Measurements from ENCODE around the gene TPST1. TPM values are rescaled to one million over a fixed set of nuclear protein-coding genes. Genes with fewer than 3 reads are reported as not detected.
A peak's percentile ranks its signal among the peaks of the same experiment; 100 is the strongest.

Gene TPST1
- polyA plus RNA-seq, 1 donor, result 10.8 TPM

- Histone ChIP-seq H3K9me3 (ENCODE audit: control insufficient read depth, low read depth, low read length) (peaks cover 8% of the 10 kb centered on the region), H3K27ac (ENCODE audit: low read length) (no peak overlapping the region), H3K4me1 (ENCODE audit: control insufficient read depth, insufficient read depth, low read length) (peaks cover 13% of the 10 kb centered on the region), H3K4me3 (ENCODE audit: low read length) (no peak overlapping the region), H3K27me3 (ENCODE audit: control insufficient read depth, insufficient read depth, low read length) (no peaks in the 10 kb centered on the region), H3K36me3 (ENCODE audit: control insufficient read depth, insufficient read depth, low read length) (no peaks in the 10 kb centered on the region)
- DNase-seq, result no peak
- 40% methylated on average over 1 of the region's 5 CpGs for WGBS (ENCODE audit: insufficient coverage, low lambda C conversion rate)
Measured at GRCh38 chr7:66233638-66234037, 28.5 kb downstream of the TPST1 start.

- DNase-seq, result no peak
- peaks cover 20% of the 10 kb centered on the region for H3K4me1 ChIP-seq (ENCODE audit: control insufficient read depth, insufficient read depth, low read length)
- WGBS (ENCODE audit: insufficient coverage, low lambda C conversion rate), result no CpG with 5 or more reads among the region's 2 CpGs
- no peaks in the 10 kb centered on the region for H3K9me3 ChIP-seq (ENCODE audit: control insufficient read depth, low read depth, low read length)
- H3K4me3 ChIP-seq (ENCODE audit: low read length), result no peak overlapping the region
- H3K36me3 ChIP-seq (ENCODE audit: control insufficient read depth, insufficient read depth, low read length), result peaks cover 3% of the 10 kb centered on the region
- H3K27ac ChIP-seq (ENCODE audit: low read length), result no peak overlapping the region
- H3K27me3 ChIP-seq (ENCODE audit: control insufficient read depth, insufficient read depth, low read length), result no peaks in the 10 kb centered on the region
Measured at GRCh38 chr7:66236713-66237303, 31.7 kb downstream of the TPST1 start.

DNA sequence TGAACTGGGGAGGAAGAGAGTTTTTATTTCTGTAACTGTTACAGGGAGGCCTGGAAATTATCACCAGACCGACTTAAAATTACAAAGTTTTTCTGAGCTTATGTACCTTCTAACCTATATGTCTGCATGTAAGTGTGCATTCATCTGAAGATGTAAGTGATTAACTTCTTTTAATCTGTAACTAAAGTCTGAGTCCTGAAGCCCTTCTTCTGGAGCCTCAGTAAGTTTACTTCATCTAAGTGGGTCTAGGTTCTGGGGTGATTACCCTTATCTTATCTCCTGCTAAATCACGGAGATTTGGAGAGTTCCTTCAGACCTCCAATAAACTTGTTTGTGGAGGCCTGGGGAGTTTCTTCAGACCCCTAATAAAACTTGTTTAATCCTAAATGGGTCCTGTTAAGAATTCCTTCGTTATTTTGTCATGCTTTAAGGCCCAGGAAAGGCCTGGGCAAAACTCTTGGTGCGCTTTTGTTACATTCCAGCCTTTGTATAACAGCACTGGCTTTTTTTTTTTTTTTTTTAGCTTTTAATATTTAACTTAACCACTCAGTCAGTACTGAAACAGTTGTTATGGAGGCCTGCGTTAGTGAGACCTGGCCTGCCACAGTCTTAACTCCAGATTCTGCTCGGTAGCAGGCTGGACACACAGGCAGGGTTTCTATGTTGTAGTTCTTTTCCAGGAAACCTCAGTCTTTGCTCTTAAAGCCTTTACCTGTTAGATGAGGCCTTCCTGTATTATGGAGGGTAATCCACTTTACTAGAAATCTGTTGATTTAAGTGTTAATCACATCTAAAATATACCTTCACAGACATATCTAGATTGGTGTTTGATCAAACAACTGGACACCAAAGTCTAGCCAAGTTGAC, 33.0 kb downstream of the TPST1 start:
- DNase-seq, result peak in 1 of 2 donors; percentile 38
- peaks cover 3% of the 10 kb centered on the region for H3K36me3 ChIP-seq (ENCODE audit: control insufficient read depth, insufficient read depth, low read length)
- no peak overlapping the region for H3K4me3 ChIP-seq (ENCODE audit: low read length)
- H3K27me3 ChIP-seq (ENCODE audit: control insufficient read depth, insufficient read depth, low read length), result no peaks in the 10 kb centered on the region
- WGBS (ENCODE audit: insufficient coverage, low lambda C conversion rate), result 33% methylated on average over 1 of the region's 6 CpGs
- peak overlapping the region; percentile 65 for H3K27ac ChIP-seq (ENCODE audit: low read length)
- no peaks in the 10 kb centered on the region for H3K9me3 ChIP-seq (ENCODE audit: control insufficient read depth, low read depth, low read length)
- H3K4me1 ChIP-seq (ENCODE audit: control insufficient read depth, insufficient read depth, low read length), result peaks cover 20% of the 10 kb centered on the region

DNA sequence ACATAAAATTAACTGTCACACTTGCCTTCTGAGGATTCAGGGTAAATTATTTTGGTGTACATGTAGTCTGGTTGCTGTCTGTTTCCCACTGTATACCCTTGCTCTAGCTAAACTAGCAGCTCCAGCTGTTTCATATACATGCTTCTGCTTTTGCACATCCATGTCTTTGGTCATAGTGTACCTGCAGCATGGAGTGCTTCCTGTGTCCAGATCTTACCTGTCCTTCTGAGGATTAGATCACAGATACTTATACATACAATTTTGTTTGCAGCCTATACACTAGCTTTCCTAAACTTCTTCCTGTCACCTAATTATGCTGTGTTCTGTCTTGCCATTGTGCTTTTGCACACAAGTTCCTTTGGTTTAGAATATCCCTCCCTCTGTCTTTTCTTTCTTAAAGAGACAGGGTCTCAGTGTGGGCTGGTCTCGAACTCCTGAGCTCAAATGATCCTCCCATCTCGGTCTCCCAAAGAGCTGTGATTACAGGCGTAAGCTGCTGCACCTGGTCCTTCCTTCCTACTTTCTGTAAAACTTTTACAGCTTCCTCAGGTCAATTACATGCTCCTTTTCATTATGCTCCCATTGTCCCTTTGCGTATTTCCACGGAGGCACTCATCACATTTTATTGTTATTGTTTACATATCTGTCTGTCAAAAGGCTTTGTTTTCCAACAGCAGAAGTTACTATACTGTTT, 33.8 kb downstream of the TPST1 start:
- no peaks in the 10 kb centered on the region for H3K9me3 ChIP-seq (ENCODE audit: control insufficient read depth, low read depth, low read length)
- H3K27ac ChIP-seq (ENCODE audit: low read length), result peak overlapping the region; percentile 65
- H3K4me3 ChIP-seq (ENCODE audit: low read length), result no peak overlapping the region
- peaks cover 3% of the 10 kb centered on the region for H3K36me3 ChIP-seq (ENCODE audit: control insufficient read depth, insufficient read depth, low read length)
- H3K4me1 ChIP-seq (ENCODE audit: control insufficient read depth, insufficient read depth, low read length), result peaks cover 20% of the 10 kb centered on the region
- DNase-seq, result no peak
- 43% methylated on average over 4 of the region's 5 CpGs for WGBS (ENCODE audit: insufficient coverage, low lambda C conversion rate)
- no peaks in the 10 kb centered on the region for H3K27me3 ChIP-seq (ENCODE audit: control insufficient read depth, insufficient read depth, low read length)

GRCh38 chr7:66239467-66239856, 34.3 kb downstream of the TPST1 start:
- Histone ChIP-seq H3K27ac (ENCODE audit: low read length) (no peak overlapping the region), H3K4me1 (ENCODE audit: control insufficient read depth, insufficient read depth, low read length) (peaks cover 20% of the 10 kb centered on the region), H3K4me3 (ENCODE audit: low read length) (no peak overlapping the region), H3K9me3 (ENCODE audit: control insufficient read depth, low read depth, low read length) (no peaks in the 10 kb centered on the region), H3K27me3 (ENCODE audit: control insufficient read depth, insufficient read depth, low read length) (no peaks in the 10 kb centered on the region), H3K36me3 (ENCODE audit: control insufficient read depth, insufficient read depth, low read length) (peaks cover 3% of the 10 kb centered on the region)
- no peak for DNase-seq
- WGBS (ENCODE audit: insufficient coverage, low lambda C conversion rate), result no CpG with 5 or more reads among the region's 1 CpG

DNA sequence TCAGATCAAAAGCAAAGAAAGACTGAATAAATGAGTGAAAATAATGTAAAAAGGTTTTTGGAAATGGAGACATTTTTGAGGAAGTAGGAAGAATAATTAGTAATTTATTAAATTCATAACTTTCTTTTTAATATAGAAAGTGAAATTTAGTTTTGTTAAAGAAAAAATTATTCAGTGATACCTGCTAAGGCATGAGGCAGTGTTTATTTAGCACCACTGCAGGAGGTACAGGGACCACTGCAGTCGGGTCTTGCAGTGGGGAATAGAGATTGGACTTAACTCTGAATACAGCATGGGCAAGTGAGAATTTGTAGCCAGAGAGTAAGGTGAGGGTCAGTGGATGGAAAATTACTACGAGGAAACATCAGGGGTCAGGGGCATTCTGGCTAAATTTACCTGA, 39.9 kb downstream of the TPST1 start:
- no peak for DNase-seq
- no peaks in the 10 kb centered on the region for H3K9me3 ChIP-seq (ENCODE audit: control insufficient read depth, low read depth, low read length)
- H3K36me3 ChIP-seq (ENCODE audit: control insufficient read depth, insufficient read depth, low read length), result peaks cover 4% of the 10 kb centered on the region
- H3K4me3 ChIP-seq (ENCODE audit: low read length), result no peak overlapping the region
- no CpG with 5 or more reads among the region's 2 CpGs for WGBS (ENCODE audit: insufficient coverage, low lambda C conversion rate)
- no peaks in the 10 kb centered on the region for H3K27me3 ChIP-seq (ENCODE audit: control insufficient read depth, insufficient read depth, low read length)
- no peak overlapping the region for H3K27ac ChIP-seq (ENCODE audit: low read length)
- H3K4me1 ChIP-seq (ENCODE audit: control insufficient read depth, insufficient read depth, low read length), result no peaks in the 10 kb centered on the region

DNA sequence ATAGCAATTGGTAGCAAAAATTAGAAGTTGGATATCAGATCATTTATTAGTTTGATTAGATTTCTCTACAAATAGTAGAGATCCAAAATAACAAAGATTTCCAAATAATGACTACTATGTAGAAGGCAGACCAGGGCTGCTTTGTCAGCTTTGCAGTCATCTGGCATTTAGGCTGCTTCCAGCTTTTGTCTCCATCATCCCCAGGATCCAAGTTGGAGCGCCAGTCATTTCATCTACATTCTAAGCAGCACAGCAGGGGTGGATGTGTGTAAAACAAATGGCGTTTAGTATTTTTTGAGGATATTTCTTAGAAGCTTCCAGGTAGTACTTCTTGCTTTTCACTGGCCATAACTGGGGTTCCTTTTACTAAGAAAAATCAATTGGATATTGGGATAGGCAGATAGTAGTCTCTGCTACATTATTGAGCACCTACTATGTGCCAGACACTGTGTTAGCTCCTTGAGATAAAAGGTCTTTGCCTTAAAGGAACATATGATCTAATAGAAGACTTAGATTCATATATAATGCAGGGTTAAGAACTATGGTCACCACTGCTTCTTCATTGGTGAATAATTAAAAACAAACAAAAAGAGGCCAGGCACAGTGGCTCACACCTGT, 41.5 kb downstream of the TPST1 start:
- no CpG with 5 or more reads among the region's 2 CpGs for WGBS (ENCODE audit: insufficient coverage, low lambda C conversion rate)
- no peaks in the 10 kb centered on the region for H3K4me1 ChIP-seq (ENCODE audit: control insufficient read depth, insufficient read depth, low read length)
- H3K4me3 ChIP-seq (ENCODE audit: low read length), result no peak overlapping the region
- peaks cover 2% of the 10 kb centered on the region for H3K36me3 ChIP-seq (ENCODE audit: control insufficient read depth, insufficient read depth, low read length)
- DNase-seq, result no peak
- H3K27ac ChIP-seq (ENCODE audit: low read length), result no peak overlapping the region
- H3K9me3 ChIP-seq (ENCODE audit: control insufficient read depth, low read depth, low read length), result no peaks in the 10 kb centered on the region
- H3K27me3 ChIP-seq (ENCODE audit: control insufficient read depth, insufficient read depth, low read length), result no peaks in the 10 kb centered on the region

DNA sequence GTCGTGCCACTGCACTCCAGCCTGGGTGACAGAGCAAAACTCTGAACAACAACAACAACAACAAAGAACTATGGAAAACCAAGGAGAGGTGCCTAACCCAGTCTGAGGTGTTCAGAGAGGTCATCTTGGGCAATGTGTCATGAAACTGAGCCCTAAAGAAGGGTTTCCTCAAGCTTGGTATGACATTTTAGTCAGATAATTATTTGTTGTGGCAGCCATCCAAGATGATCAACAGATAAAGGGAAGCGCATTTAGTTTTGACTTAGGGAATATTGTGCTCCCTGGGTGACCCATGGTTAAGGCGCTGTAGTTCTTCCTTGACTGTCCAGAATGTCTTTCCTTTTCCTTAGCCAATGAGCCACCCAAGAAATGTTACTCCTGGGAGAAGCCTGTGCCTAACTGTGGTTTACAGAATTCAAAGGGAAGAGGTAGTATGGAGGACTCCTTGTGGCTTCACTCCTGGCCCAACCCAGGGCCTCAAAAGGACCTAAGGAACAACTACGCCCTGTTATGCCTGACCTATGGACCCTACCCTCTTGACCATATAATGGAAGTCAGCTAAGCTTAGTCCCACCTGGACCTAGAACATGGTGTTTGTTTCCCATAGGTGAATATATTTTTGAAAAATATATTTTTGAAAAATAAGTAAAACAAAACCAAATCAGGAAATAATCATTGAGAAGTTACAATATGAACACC, 42.4 kb downstream of the TPST1 start:
- 100% methylated on average over 1 of the region's 4 CpGs for WGBS (ENCODE audit: insufficient coverage, low lambda C conversion rate)
- Histone ChIP-seq H3K27me3 (ENCODE audit: control insufficient read depth, insufficient read depth, low read length) (no peaks in the 10 kb centered on the region), H3K9me3 (ENCODE audit: control insufficient read depth, low read depth, low read length) (no peaks in the 10 kb centered on the region)

DNA sequence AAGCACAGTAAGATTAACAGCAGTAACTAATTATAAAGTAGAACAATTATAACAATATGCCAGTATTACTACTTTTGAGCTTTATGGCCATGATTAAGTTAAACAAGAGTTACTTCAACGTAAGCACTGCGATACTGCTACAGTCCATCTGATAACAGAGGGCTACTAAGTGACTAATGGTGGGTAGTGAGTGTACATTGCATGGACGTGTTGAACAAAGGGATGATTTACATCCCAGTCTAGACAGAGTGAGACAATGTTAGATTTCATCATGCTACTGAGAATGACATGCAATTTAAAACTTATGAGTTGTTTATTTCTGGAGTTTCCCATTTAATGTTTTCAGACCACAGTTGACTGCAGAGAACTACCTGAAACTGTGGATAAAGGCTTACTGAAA, 45.6 kb downstream of the TPST1 start:
- Histone ChIP-seq H3K4me1 (ENCODE audit: control insufficient read depth, insufficient read depth, low read length) (no peaks in the 10 kb centered on the region), H3K9me3 (ENCODE audit: control insufficient read depth, low read depth, low read length) (no peaks in the 10 kb centered on the region), H3K4me3 (ENCODE audit: low read length) (no peak overlapping the region), H3K27ac (ENCODE audit: low read length) (no peak overlapping the region), H3K27me3 (ENCODE audit: control insufficient read depth, insufficient read depth, low read length) (no peaks in the 10 kb centered on the region), H3K36me3 (ENCODE audit: control insufficient read depth, insufficient read depth, low read length) (peaks cover 2% of the 10 kb centered on the region)
- 40% methylated on average over 1 of the region's 3 CpGs for WGBS (ENCODE audit: insufficient coverage, low lambda C conversion rate)
- no peak for DNase-seq

More for the DNA sequence above, 42.4 kb downstream of the TPST1 start:
- DNase-seq, result no peak
- H3K4me3 ChIP-seq (ENCODE audit: low read length), result no peak overlapping the region
- H3K27ac ChIP-seq (ENCODE audit: low read length), result no peak overlapping the region
- peaks cover 2% of the 10 kb centered on the region for H3K36me3 ChIP-seq (ENCODE audit: control insufficient read depth, insufficient read depth, low read length)
- H3K4me1 ChIP-seq (ENCODE audit: control insufficient read depth, insufficient read depth, low read length), result no peaks in the 10 kb centered on the region
